Immature natural killer cell (primary cell): ENCODE measurements around the gene RTP4. TPM values are rescaled to one million over a fixed set of nuclear protein-coding genes. Genes with fewer than 3 reads are reported as not detected.
"Not testable (repeated sequence)": the region's sequence is repeated elsewhere in the genome, so short reads cannot be mapped to it uniquely, and the experiment has no call there.

Source experiments
- DNase-seq, 3 donors: peaks; one replicate each; pipeline ENCODE4 v3.0.0; 2022; ENCODE audit warnings: mixed read lengths in 1 of 3
- H3K27ac Mint-ChIP-seq, 6 donors: one replicate each; pipeline ENCODE4 v1.8.0; 2020; ENCODE audit warnings: mixed read lengths in 6 of 6, mild to moderate bottlenecking in 5 of 6, inconsistent platforms in 4 of 6, moderate library complexity in 3 of 6
- H3K27me3 Mint-ChIP-seq, 3 donors: one replicate each; pipeline ENCODE4 v1.8.0; 2020 to 2021; ENCODE audit warnings: low read depth in 3 of 3, mild to moderate bottlenecking in 3 of 3, mixed read lengths in 3 of 3, moderate library complexity in 3 of 3, inconsistent platforms in 1 of 3
- H3K36me3 Mint-ChIP-seq, 3 donors: one replicate each; pipeline ENCODE4 v1.8.0; 2020; ENCODE audit warnings: mixed read lengths in 3 of 3, inconsistent platforms in 2 of 3, mild to moderate bottlenecking in 2 of 3
- H3K4me1 Mint-ChIP-seq, 2 donors: one replicate each; pipeline ENCODE4 v1.8.0; 2020; ENCODE audit warnings: inconsistent platforms in 2 of 2, mild to moderate bottlenecking in 2 of 2, mixed read lengths in 2 of 2, moderate library complexity in 1 of 2
- H3K4me3 Mint-ChIP-seq, 5 donors: one replicate each; pipeline ENCODE4 v1.8.0; 2020; ENCODE audit warnings: mild to moderate bottlenecking in 5 of 5, mixed read lengths in 5 of 5, inconsistent platforms in 3 of 5, moderate library complexity in 3 of 5
- H3K9me3 Mint-ChIP-seq, 6 donors: one replicate each; pipeline ENCODE4 v1.8.0; 2020; ENCODE audit warnings: mild to moderate bottlenecking in 6 of 6, mixed read lengths in 6 of 6, inconsistent platforms in 4 of 6, moderate library complexity in 3 of 6
- polyA plus RNA-seq, 3 donors: library from polyadenylated mRNA; unstranded; fragments of 300-500 nt; fragmentation: Illumina TruSeq; gene quantifications; one replicate each; pipeline ENCODE4 v1.2.3, GENCODE V29; 2021

RTP4 gene
- polyA plus RNA-seq, 3 donors from 2014 or later, result 3.7 to 17.3 (median 8.8) TPM

DNA sequence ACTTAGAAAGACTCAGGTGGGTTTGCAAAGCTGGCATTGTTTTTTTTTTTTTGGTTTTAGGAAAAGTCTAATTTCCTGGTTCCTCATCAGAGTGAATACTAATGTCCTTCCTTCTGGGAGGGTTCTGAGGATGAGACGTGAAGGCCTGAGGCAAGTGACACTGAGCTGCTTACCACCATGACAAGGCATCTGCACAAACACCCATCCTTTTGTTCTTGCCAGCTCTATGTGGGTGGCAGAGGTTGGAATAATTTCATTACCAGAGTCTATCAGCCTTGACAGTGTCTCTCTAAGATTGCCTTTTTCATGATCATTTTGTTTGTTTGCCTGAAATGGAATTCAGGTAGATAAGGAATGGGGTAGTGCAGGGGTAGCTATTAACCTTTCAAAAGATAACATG, 17.1 kb downstream of the RTP4 start:
- H3K36me3 Mint-ChIP-seq, result peaks cover 0 to 19% (median 7%) of the 10 kb centered on the region in 3 donors
- peaks cover 12 to 41% (median 23%) of the 10 kb centered on the region in 6 donors for H3K9me3 Mint-ChIP-seq
- H3K4me3 Mint-ChIP-seq, result no peak overlapping the region
- H3K27ac Mint-ChIP-seq, result no peak overlapping the region
- DNase-seq, result no peak
- no peaks in the 10 kb centered on the region for H3K4me1 Mint-ChIP-seq
- H3K27me3 Mint-ChIP-seq, result peaks cover 0 to 9% (median 4%) of the 10 kb centered on the region in 3 donors

DNA sequence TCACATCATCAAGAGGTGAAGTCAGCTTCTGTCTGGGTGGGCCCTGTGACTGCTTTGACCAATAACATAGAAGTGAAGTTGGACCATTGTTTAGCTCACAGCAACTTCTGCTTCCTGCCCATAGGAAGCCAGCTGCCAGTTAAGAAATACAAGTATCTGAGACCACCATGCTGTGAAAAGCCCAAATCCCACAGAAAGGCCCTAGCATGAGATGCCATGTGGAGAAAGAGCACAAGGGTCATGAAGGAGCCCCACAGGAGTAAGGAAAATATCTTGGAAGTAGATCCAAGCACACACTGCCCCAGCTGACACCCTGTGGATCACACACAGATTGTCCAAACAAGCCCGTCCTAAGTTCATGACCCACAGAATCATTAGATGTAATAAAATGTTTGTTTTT, 28.5 kb downstream of the RTP4 start:
- Mint-ChIP-seq H3K27ac (no peak overlapping the region), H3K4me3 (no peak overlapping the region), H3K36me3 (no peaks in the 10 kb centered on the region), H3K9me3 (peaks cover 0 to 2% (median 0%) of the 10 kb centered on the region in 6 donors), H3K27me3 (peaks cover 2 to 12% (median 3%) of the 10 kb centered on the region in 3 donors), H3K4me1 (no peaks in the 10 kb centered on the region)
- no peak for DNase-seq

DNA sequence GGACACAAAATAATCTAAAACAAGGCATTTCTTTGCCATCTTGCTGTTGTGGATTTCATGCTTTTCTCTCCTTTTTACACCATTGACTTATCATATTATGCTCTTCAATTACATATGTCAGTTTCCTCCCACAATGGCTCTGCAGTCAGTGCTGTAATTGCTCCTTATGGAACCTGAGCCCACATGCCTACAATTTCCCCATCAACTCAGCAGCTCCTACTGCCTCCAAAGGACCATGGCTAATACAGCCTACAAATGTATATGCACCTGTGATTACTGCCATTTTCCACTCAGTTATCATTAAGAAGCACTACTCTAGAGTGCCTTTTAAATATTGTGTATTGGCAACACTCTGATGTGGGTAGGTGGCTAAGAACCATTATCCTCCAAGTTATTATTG, 30.8 kb downstream of the RTP4 start:
- Mint-ChIP-seq H3K4me3 (no peak overlapping the region), H3K4me1 (no peaks in the 10 kb centered on the region), H3K27ac (no peak overlapping the region), H3K27me3 (peaks cover 2 to 12% (median 3%) of the 10 kb centered on the region in 3 donors), H3K36me3 (no peaks in the 10 kb centered on the region), H3K9me3 (peaks cover 0 to 2% (median 0%) of the 10 kb centered on the region in 6 donors)
- DNase-seq, result no peak

DNA sequence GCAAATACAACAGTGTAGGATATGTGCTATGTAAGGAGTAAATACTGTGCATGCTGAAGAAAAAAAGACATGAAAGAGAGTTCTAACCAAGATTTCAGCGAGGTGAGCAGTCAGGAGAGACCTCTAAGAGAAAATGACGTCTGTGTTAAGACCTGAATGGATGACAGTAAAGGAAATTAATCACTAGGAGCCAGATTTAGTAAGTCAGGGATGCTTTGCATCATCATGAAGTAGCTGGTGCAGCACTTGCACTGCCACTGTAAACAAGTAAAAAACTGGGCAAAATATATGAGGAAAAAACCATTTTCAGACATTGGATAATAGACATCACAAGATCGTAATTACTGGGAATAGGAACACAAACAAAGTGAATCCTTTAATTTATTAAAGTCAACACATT, 32.6 kb downstream of the RTP4 start:
- H3K9me3 Mint-ChIP-seq, result peaks cover 0 to 2% (median 0%) of the 10 kb centered on the region in 6 donors
- H3K27ac Mint-ChIP-seq, result no peak overlapping the region
- DNase-seq, result no peak
- H3K4me3 Mint-ChIP-seq, result no peak overlapping the region
- H3K27me3 Mint-ChIP-seq, result peaks cover 2 to 17% (median 3%) of the 10 kb centered on the region in 3 donors
- no peaks in the 10 kb centered on the region for H3K4me1 Mint-ChIP-seq
- no peaks in the 10 kb centered on the region for H3K36me3 Mint-ChIP-seq

DNA sequence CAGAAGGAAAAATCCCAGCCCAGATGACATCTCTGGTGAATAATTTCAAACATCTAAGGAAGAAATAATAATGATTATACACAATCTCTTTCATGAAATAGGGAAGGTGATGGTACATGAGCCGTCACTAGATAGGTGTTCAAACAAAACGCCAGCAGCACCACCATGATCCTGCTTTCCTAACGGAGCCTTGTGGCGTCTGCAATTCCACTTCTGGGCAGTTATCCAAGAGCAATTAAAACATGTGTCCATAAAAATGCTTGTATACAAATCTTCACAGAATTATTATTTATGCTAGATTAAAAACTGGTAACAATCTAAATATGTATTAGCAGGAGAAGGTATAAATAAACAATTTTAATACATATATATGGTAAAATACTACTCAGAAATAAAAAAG, 33.7 kb downstream of the RTP4 start:
- Mint-ChIP-seq H3K4me3 (no peak overlapping the region), H3K27me3 (peaks cover 0 to 17% (median 3%) of the 10 kb centered on the region in 3 donors), H3K27ac (no peak overlapping the region), H3K4me1 (no peaks in the 10 kb centered on the region), H3K36me3 (no peaks in the 10 kb centered on the region), H3K9me3 (peaks cover 0 to 2% (median 0%) of the 10 kb centered on the region in 6 donors)
- no peak for DNase-seq

DNA sequence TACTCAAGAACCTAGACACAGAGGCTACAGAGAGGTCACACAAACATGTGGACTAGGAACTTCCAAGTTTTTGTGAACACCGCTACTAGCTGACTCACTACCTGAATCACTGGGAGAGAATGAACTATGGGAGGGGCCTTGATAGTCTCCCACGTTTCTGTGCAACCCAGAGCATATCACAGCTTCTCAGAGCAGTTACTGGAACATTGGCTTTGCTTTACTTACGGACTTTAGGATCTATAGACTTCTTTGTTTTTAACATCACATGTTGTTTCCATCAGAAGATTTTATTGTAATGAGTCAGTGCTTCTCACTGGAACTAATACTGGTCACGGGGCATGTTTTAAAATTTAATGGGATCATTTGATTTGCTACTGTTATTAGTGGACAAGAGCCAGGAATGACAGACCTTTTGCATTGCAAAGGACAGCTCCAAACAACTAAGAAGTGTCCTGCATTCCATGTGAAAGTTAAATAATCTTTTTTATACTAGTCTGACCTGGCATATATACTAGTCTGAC, 35.6 kb downstream of the RTP4 start:
- DNase-seq, result no peak
- Mint-ChIP-seq H3K36me3 (no peaks in the 10 kb centered on the region), H3K9me3 (peaks cover 0 to 2% (median 0%) of the 10 kb centered on the region in 6 donors), H3K27ac (no peak overlapping the region), H3K4me3 (no peak overlapping the region), H3K27me3 (peaks cover 5 to 17% (median 5%) of the 10 kb centered on the region in 3 donors), H3K4me1 (no peaks in the 10 kb centered on the region)

DNA sequence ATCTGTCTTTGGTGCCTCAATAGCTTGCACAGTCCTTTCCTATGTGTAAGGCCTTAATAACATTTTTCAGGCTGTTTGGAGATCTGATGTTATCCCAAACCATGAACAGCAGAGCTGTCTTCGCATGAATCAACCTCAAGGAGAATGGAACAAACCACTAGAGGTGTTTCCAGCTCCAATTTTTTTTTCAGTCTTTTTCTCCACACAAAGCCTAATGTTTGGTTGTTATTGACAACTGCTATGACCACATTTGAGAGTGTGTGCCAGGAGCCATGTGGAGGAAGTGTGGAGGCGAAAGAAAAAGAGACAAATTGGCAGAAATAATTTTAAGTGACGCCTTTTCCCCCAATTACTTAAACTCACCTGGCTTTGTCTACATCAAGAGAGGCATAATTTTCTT, 38.7 kb downstream of the RTP4 start:
- no peak for DNase-seq
- Mint-ChIP-seq H3K27me3 (peaks cover 3 to 15% (median 6%) of the 10 kb centered on the region in 3 donors), H3K36me3 (no peaks in the 10 kb centered on the region), H3K4me1 (no peaks in the 10 kb centered on the region), H3K27ac (no peak overlapping the region), H3K4me3 (no peak overlapping the region), H3K9me3 (peaks cover 0 to 2% (median 0%) of the 10 kb centered on the region in 6 donors)

DNA sequence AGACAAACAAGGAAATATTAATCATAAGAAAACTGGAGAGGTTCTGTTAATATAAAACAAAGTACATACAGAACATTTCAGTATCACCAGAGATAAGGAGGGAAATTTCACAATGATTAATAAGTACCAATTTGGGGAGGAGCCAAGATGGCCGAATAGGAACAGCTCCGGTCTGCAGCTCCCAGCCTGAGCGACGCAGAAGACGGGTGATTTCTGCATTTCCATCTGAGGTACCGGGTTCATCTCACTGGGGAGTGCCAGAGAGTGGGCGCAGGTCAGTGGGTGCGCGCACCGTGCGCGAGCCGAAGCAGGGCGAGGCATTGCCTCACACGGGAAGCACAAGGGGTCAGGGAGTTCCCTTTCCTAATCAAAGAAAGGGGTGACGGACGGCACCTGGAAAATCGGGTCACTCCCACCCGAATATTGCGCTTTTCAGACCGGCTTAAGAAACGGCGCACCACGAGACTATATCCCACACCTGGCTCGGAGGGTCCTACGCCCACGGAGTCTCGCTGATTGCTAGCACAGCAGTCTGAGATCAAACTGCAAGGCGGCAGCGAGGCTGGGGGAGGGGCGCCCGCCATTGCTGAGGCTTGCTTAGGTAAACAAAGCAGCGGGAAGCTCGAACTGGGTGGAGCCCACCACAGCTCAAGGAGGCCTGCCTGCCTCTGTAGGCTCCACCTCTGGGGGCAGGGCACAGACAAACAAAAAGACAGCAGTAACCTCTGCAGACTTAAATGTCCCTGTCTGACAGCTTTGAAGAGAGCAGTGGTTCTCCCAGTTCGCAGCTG, 44.0 kb downstream of the RTP4 start:
- not testable (repeated sequence) for H3K27ac Mint-ChIP-seq, H3K36me3 Mint-ChIP-seq, H3K27me3 Mint-ChIP-seq, H3K9me3 Mint-ChIP-seq, H3K4me1 Mint-ChIP-seq, DNase-seq, H3K4me3 Mint-ChIP-seq

Other genes starting within 250 kb of the RTP4 start
- gene RPL39L, start 228.9 kb upstream of the RTP4 start, polyA plus RNA-seq, result 10 to 100 TPM; 15.3 to 33.5 (median 31.8) TPM
- gene RTP1, start 170.9 kb upstream of the RTP4 start, polyA plus RNA-seq, result not detected
- gene MASP1, start 76.6 kb upstream of the RTP4 start, polyA plus RNA-seq, result not detected